ENCODE data around the gene TMEM53. TPM values are rescaled to one million over a fixed set of nuclear protein-coding genes. Genes with fewer than 3 reads are reported as not detected.
A peak's percentile ranks its signal among the peaks of the same experiment; 100 is the strongest.

Gene TMEM53
- total RNA-seq, 2 donors from 2014 or later = 10.2 to 10.8 TPM

GRCh38 chr1:44619261-44619900 lies 54.9 kb downstream of the TMEM53 start:
- Mint-ChIP-seq H3K36me3 (ENCODE audit: low read depth) (no peaks in the 10 kb centered on the region), H3K27ac (no peak overlapping the region), H3K4me3 (no peak overlapping the region), H3K4me1 (peaks cover 29% of the 10 kb centered on the region), H3K27me3 (ENCODE audit: insufficient read depth) (peaks cover 50% of the 10 kb centered on the region), H3K9me3 (no peaks in the 10 kb centered on the region)
- Histone ChIP-seq H3K36me3 (ENCODE audit: control insufficient read depth, insufficient read depth, low read length) (no peaks in the 10 kb centered on the region), H3K27ac (ENCODE audit: low read depth, low read length) (no peak overlapping the region), H3K4me3 (ENCODE audit: low read length) (no peak overlapping the region), H3K27me3 (ENCODE audit: control insufficient read depth, insufficient read depth, low read length, poor library complexity, severe bottlenecking) (peaks cover 36% of the 10 kb centered on the region), H3K4me1 (ENCODE audit: control insufficient read depth, insufficient read depth, low read length) (no peaks in the 10 kb centered on the region), H3K9ac (ENCODE audit: extremely low read depth, low read length, poor library complexity, severe bottlenecking) (no peak overlapping the region), H3K9me3 (ENCODE audit: control insufficient read depth, low read length) (no peaks in the 10 kb centered on the region)
- DNase-seq = peak; percentile 62
- no peak for TF ChIP-seq CTCF (conservative IDR thresholded peaks at IDR 0.05)
- WGBS, 2 experiments (ENCODE audit: insufficient coverage in 1 of 2, insufficient read length in 1 of 2) = 67 to 84% methylated on average over 4 to 12 of the region's 12 CpGs

- no peak overlapping the region for H3K27ac Mint-ChIP-seq
- H3K27me3 Mint-ChIP-seq (ENCODE audit: insufficient read depth) = peaks cover 47% of the 10 kb centered on the region
- no peaks in the 10 kb centered on the region for H3K9me3 ChIP-seq (ENCODE audit: control insufficient read depth, low read length)
- peak overlapping the region; percentile 48 for H3K4me3 Mint-ChIP-seq
- no peak overlapping the region for H3K27ac ChIP-seq (ENCODE audit: low read depth, low read length)
- no peak for DNase-seq
- no peaks in the 10 kb centered on the region for H3K36me3 Mint-ChIP-seq (ENCODE audit: low read depth)
- no peak for TF ChIP-seq CTCF (conservative IDR thresholded peaks at IDR 0.05)
- no peak overlapping the region for H3K9ac ChIP-seq (ENCODE audit: extremely low read depth, low read length, poor library complexity, severe bottlenecking)
- no peaks in the 10 kb centered on the region for H3K4me1 ChIP-seq (ENCODE audit: control insufficient read depth, insufficient read depth, low read length)
- no peak overlapping the region for H3K4me3 ChIP-seq (ENCODE audit: low read length)
- no peaks in the 10 kb centered on the region for H3K9me3 Mint-ChIP-seq
- 65% methylated on average over 1 of the region's 1 CpG; no CpG with 5 or more reads in 1 of the 2 experiments for WGBS, 2 experiments (ENCODE audit: insufficient coverage in 1 of 2, insufficient read length in 1 of 2)
- H3K27me3 ChIP-seq (ENCODE audit: control insufficient read depth, insufficient read depth, low read length, poor library complexity, severe bottlenecking) = peaks cover 36% of the 10 kb centered on the region
- no peaks in the 10 kb centered on the region for H3K36me3 ChIP-seq (ENCODE audit: control insufficient read depth, insufficient read depth, low read length)
- H3K4me1 Mint-ChIP-seq = peaks cover 22% of the 10 kb centered on the region
Measured at GRCh38 chr1:44617703-44618029, 56.6 kb downstream of the TMEM53 start.

- Mint-ChIP-seq H3K4me3 (peak overlapping the region; percentile 48), H3K4me1 (peaks cover 22% of the 10 kb centered on the region), H3K27me3 (ENCODE audit: insufficient read depth) (peaks cover 47% of the 10 kb centered on the region), H3K36me3 (ENCODE audit: low read depth) (no peaks in the 10 kb centered on the region), H3K27ac (no peak overlapping the region), H3K9me3 (no peaks in the 10 kb centered on the region)
- Histone ChIP-seq H3K27ac (ENCODE audit: low read depth, low read length) (no peak overlapping the region), H3K36me3 (ENCODE audit: control insufficient read depth, insufficient read depth, low read length) (no peaks in the 10 kb centered on the region), H3K9me3 (ENCODE audit: control insufficient read depth, low read length) (no peaks in the 10 kb centered on the region), H3K4me3 (ENCODE audit: low read length) (peak overlapping the region; percentile 49), H3K9ac (ENCODE audit: extremely low read depth, low read length, poor library complexity, severe bottlenecking) (no peak overlapping the region), H3K4me1 (ENCODE audit: control insufficient read depth, insufficient read depth, low read length) (no peaks in the 10 kb centered on the region), H3K27me3 (ENCODE audit: control insufficient read depth, insufficient read depth, low read length, poor library complexity, severe bottlenecking) (peaks cover 36% of the 10 kb centered on the region)
- 10 to 11% methylated on average over 15 to 63 of the region's 63 CpGs for WGBS, 2 experiments (ENCODE audit: insufficient coverage in 1 of 2, insufficient read length in 1 of 2)
- DNase-seq = peak; percentile 69
- no peak for TF ChIP-seq CTCF (conservative IDR thresholded peaks at IDR 0.05)
Measured at GRCh38 chr1:44616991-44617702, 57.1 kb downstream of the TMEM53 start.
